ENCODE results near the gene MYCL.

MYCL gene

GRCh38 chr1:39890880-39891279 is 10.8 kb downstream of the MYCL start:
- no peaks in the 10 kb centered on the region for H3K27me3 ChIP-seq (ENCODE audit: insufficient read depth, poor library complexity, severe bottlenecking)
- DNase-seq (ENCODE audit: low spot score) (no peak), ATAC-seq (ENCODE audit: low read depth) (no peak)
- no peaks in the 10 kb centered on the region for H3K36me3 ChIP-seq (ENCODE audit: low read depth)
- no peak overlapping the region for H3K27ac ChIP-seq (ENCODE audit: poor library complexity, severe bottlenecking)
- H3K4me3 ChIP-seq (ENCODE audit: severe bottlenecking), result no peak overlapping the region
- peaks cover 24% of the 10 kb centered on the region for H3K4me1 ChIP-seq (ENCODE audit: insufficient read depth, poor library complexity, severe bottlenecking)
- no peaks in the 10 kb centered on the region for H3K9me3 ChIP-seq (ENCODE audit: severe bottlenecking)
- TF ChIP-seq, protein P1, sequence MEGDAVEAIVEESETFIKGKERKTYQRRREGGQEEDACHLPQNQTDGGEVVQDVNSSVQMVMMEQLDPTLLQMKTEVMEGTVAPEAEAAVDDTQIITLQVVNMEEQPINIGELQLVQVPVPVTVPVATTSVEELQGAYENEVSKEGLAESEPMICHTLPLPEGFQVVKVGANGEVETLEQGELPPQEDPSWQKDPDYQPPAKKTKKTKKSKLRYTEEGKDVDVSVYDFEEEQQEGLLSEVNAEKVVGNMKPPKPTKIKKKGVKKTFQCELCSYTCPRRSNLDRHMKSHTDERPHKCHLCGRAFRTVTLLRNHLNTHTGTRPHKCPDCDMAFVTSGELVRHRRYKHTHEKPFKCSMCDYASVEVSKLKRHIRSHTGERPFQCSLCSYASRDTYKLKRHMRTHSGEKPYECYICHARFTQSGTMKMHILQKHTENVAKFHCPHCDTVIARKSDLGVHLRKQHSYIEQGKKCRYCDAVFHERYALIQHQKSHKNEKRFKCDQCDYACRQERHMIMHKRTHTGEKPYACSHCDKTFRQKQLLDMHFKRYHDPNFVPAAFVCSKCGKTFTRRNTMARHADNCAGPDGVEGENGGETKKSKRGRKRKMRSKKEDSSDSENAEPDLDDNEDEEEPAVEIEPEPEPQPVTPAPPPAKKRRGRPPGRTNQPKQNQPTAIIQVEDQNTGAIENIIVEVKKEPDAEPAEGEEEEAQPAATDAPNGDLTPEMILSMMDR (IDR thresholded peaks at IDR 0.05; ENCODE audit: poor library complexity, severe bottlenecking), result no peak

- no peaks in the 10 kb centered on the region for H3K9me3 ChIP-seq (ENCODE audit: severe bottlenecking)
- no peak for ATAC-seq (ENCODE audit: low read depth)
- H3K4me1 ChIP-seq (ENCODE audit: insufficient read depth, poor library complexity, severe bottlenecking), result peaks cover 22% of the 10 kb centered on the region
- DNase-seq (ENCODE audit: low spot score), result no peak
- H3K4me3 ChIP-seq (ENCODE audit: severe bottlenecking), result no peak overlapping the region
- no peaks in the 10 kb centered on the region for H3K36me3 ChIP-seq (ENCODE audit: low read depth)
- TF ChIP-seq, protein P1 (IDR thresholded peaks at IDR 0.05; ENCODE audit: poor library complexity, severe bottlenecking), result no peak
- H3K27me3 ChIP-seq (ENCODE audit: insufficient read depth, poor library complexity, severe bottlenecking), result no peaks in the 10 kb centered on the region
- H3K27ac ChIP-seq (ENCODE audit: poor library complexity, severe bottlenecking), result no peak overlapping the region
Measured at GRCh38 chr1:39890273-39890672, 11.4 kb downstream of the MYCL start.

DNA sequence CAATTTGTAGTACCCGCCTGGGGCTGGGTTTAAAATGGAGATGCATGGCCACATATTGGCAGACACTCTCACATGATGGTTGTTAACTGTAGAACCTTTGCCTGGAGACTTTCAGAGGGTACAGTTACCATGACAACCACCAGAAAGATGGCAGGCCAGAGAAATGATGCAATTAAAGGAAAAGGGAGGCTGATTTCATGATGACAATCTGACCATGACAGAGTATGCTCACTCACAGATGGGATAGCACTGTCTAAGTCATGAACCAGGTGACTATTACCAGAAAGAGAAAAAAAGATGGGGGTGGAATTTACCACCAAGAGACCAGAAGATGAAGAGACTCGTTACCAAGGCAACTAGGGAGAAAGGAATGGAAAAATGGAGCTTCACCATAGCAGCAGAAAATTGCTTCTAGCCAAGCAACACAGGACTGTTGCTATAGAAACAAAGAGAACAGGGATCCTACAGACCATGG is 14.9 kb downstream of the MYCL start:
- ATAC-seq (ENCODE audit: low read depth) (no peak), DNase-seq (ENCODE audit: low spot score) (no peak)
- Histone ChIP-seq H3K27me3 (ENCODE audit: insufficient read depth, poor library complexity, severe bottlenecking) (no peaks in the 10 kb centered on the region), H3K36me3 (ENCODE audit: low read depth) (no peaks in the 10 kb centered on the region), H3K4me1 (ENCODE audit: insufficient read depth, poor library complexity, severe bottlenecking) (peaks cover 3% of the 10 kb centered on the region), H3K9me3 (ENCODE audit: severe bottlenecking) (no peaks in the 10 kb centered on the region), H3K27ac (ENCODE audit: poor library complexity, severe bottlenecking) (no peak overlapping the region), H3K4me3 (ENCODE audit: severe bottlenecking) (no peak overlapping the region)
- TF ChIP-seq, protein P1 (IDR thresholded peaks at IDR 0.05; ENCODE audit: poor library complexity, severe bottlenecking), result no peak

DNA sequence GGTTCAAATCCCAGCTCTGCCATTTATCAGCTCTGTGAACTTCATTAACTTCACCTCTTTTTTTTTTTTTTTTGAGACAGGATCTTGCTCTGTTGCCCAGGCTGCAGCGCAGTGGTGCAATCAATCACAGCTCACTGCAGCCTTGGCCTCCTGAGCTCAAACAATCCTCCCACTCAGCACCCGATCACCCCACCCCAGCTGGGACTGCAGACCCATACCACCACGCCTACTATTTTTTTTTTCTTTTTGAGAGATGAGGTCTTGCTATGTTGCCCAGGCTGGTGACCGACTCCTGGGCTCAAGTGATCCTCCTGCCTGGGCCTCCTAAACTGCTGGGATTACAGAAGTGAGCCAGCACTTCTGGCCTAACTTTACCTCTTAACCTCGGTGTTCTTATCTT is 16.2 kb downstream of the MYCL start:
- no peak overlapping the region for H3K4me3 ChIP-seq (ENCODE audit: severe bottlenecking)
- peaks cover 7% of the 10 kb centered on the region for H3K4me1 ChIP-seq (ENCODE audit: insufficient read depth, poor library complexity, severe bottlenecking)
- no peak overlapping the region for H3K27ac ChIP-seq (ENCODE audit: poor library complexity, severe bottlenecking)
- H3K36me3 ChIP-seq (ENCODE audit: low read depth), result no peaks in the 10 kb centered on the region
- DNase-seq (ENCODE audit: low spot score) (no peak), ATAC-seq (ENCODE audit: low read depth) (no peak)
- H3K27me3 ChIP-seq (ENCODE audit: insufficient read depth, poor library complexity, severe bottlenecking), result no peaks in the 10 kb centered on the region
- TF ChIP-seq, protein P1 (IDR thresholded peaks at IDR 0.05; ENCODE audit: poor library complexity, severe bottlenecking), result no peak
- H3K9me3 ChIP-seq (ENCODE audit: severe bottlenecking), result no peaks in the 10 kb centered on the region

GRCh38 chr1:39882152-39882551 is 19.6 kb downstream of the MYCL start:
- no peak for ATAC-seq (ENCODE audit: low read depth)
- Histone ChIP-seq H3K9me3 (ENCODE audit: severe bottlenecking) (no peaks in the 10 kb centered on the region), H3K36me3 (ENCODE audit: low read depth) (peaks cover 20% of the 10 kb centered on the region; the same call in 1 of the 2 replicates), H3K4me3 (ENCODE audit: severe bottlenecking) (peak overlapping the region; percentile 93), H3K27ac (ENCODE audit: poor library complexity, severe bottlenecking) (no peak overlapping the region), H3K27me3 (ENCODE audit: insufficient read depth, poor library complexity, severe bottlenecking) (no peaks in the 10 kb centered on the region), H3K4me1 (ENCODE audit: insufficient read depth, poor library complexity, severe bottlenecking) (peaks cover 7% of the 10 kb centered on the region)
- TF ChIP-seq, protein P1 (IDR thresholded peaks at IDR 0.05; ENCODE audit: poor library complexity, severe bottlenecking), result no peak
- no peak for DNase-seq (ENCODE audit: low spot score)
